ENCODE results near the gene NCAM1.

DNA sequence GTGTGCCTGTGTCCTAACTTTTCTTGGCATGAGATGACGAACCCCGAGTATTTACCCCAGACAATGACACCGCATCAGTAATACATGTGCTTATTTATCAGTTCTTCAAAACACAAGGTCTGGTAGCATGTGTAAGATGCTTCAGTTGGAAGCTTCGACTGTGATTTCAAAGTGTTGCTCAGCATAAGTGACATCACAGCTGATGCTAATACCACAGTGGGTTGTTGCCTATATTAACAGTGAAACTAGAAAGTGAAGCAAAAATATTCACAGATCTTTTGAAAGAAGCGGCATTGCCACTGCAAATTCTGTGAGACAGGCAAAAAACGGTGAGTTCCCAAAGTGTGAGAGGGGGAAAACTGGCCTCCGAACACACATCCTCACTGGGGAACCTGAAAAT lies 334.8 kb downstream of the NCAM1 start:
- TF ChIP-seq SUZ12 (IDR thresholded peaks at IDR 0.05): no peak
- no peak for TF ChIP-seq ZNF384 (IDR thresholded peaks at IDR 0.05)
- no peak for TF ChIP-seq NFRKB (IDR thresholded peaks at IDR 0.05)
- TF ChIP-seq TARDBP (IDR thresholded peaks at IDR 0.05): no peak
- no peak for TF ChIP-seq FOXM1 (IDR thresholded peaks at IDR 0.05; ENCODE audit: borderline replicate concordance)
- TF ChIP-seq FOXK2 (IDR thresholded peaks at IDR 0.05): no peak
